Neural cell (in vitro differentiated cells): ENCODE results near the gene EXOC3L1. TPM values are rescaled to one million over a fixed set of nuclear protein-coding genes. Genes with fewer than 3 reads are reported as not detected.

Experiments
- H2AFZ ChIP-seq: fragments of 200-600, 300-800 bp; sonication (generic), shearing (Covaris generic); 2 replicates; pipeline ENCODE4 v1.6.0; 2014; ENCODE audit warnings: low read depth, mild to moderate bottlenecking, antibody characterized with exemption, low read length, moderate library complexity
- H3F3A ChIP-seq: fragments of 200-600 bp; shearing (Covaris generic); 2 replicates; pipeline ENCODE4 v1.6.1; 2016; ENCODE audit warnings: mild to moderate bottlenecking, moderate library complexity, mixed read lengths, antibody characterized with exemption, low read length; ENCODE audit not compliant: insufficient read depth, poor library complexity, severe bottlenecking
- H3K27ac ChIP-seq: fragments of 200-600, 300-800 bp; sonication (generic), shearing (Covaris generic); 2 replicates; pipeline ENCODE4 v1.5.1; 2014; ENCODE audit warnings: mild to moderate bottlenecking, low read length, moderate library complexity
- H3K27me3 ChIP-seq: fragments of 300-800, 200-600 bp; sonication (generic), shearing (Covaris generic); 2 replicates; pipeline ENCODE4 v1.6.0; 2014; ENCODE audit warnings: mild to moderate bottlenecking, low read depth, low read length, moderate library complexity; ENCODE audit not compliant: insufficient read depth
- H3K36me3 ChIP-seq: fragments of 300-800, 200-600 bp; sonication (generic), shearing (Covaris generic); 2 replicates; pipeline ENCODE4 v1.5.1; 2014; ENCODE audit warnings: mild to moderate bottlenecking, antibody characterized with exemption, low read length, moderate library complexity; ENCODE audit not compliant: insufficient read depth
- H3K4me2 ChIP-seq: fragments of 300-800, 200-600 bp; sonication (generic), shearing (Covaris generic); 2 replicates; pipeline ENCODE4 v1.6.0; 2014; ENCODE audit warnings: mild to moderate bottlenecking, low read length
- H3K4me3 ChIP-seq: fragments of 300-800, 200-600 bp; sonication (generic), shearing (Covaris generic); 2 replicates; pipeline ENCODE4 v1.5.1; 2014; ENCODE audit warnings: mild to moderate bottlenecking, low read length, moderate library complexity
- H3K79me2 ChIP-seq: fragments of 200-600 bp; shearing (Covaris generic); replicated peaks from 2 replicates; pipeline ENCODE4 v1.6.0; 2014; ENCODE audit warnings: mild to moderate bottlenecking, low read length, moderate library complexity; ENCODE audit not compliant: insufficient read depth
- H3K9ac ChIP-seq: fragments of 300-800, 200-600 bp; sonication (generic), shearing (Covaris generic); 2 replicates; pipeline ENCODE4 v1.6.1; 2016; ENCODE audit warnings: mild to moderate bottlenecking, low read length, mixed read lengths
- H3K9me2 ChIP-seq: fragments of 200-600 bp; shearing (Covaris generic); 2 replicates; pipeline ENCODE4 v1.6.1; 2016; ENCODE audit warnings: mild to moderate bottlenecking, low read length, mixed read lengths; ENCODE audit not compliant: insufficient read depth
- H3K9me3 ChIP-seq: fragments of 200-600, 300-800 bp; sonication (generic), shearing (Covaris generic); 2 replicates; pipeline ENCODE4 v1.6.1; 2016; ENCODE audit warnings: mild to moderate bottlenecking, mixed run types, low read length, moderate library complexity, mixed read lengths
- H4K20me1 ChIP-seq: fragments of 200-600 bp; shearing (Covaris generic); 2 replicates; pipeline ENCODE4 v1.6.1; 2016; ENCODE audit warnings: mild to moderate bottlenecking, mixed run types; ENCODE audit not compliant: insufficient read depth
- EP300 ChIP-seq: fragments of 450-650 bp; conservative IDR thresholded peaks from 2 replicates; pipeline ENCODE4 v1.6.1; 2014; ENCODE audit warnings: antibody characterized with exemption, mild to moderate bottlenecking, moderate library complexity; ENCODE audit not compliant: poor library complexity, severe bottlenecking
- EZH2 ChIP-seq: fragments of 200-600, 300-800 bp; shearing (Covaris generic), sonication (generic); IDR thresholded peaks from 2 replicates; pipeline ENCODE4 v1.6.1; 2014; ENCODE audit warnings: antibody characterized with exemption, low read length, borderline replicate concordance, mild to moderate bottlenecking; ENCODE audit not compliant: insufficient read depth, poor library complexity, severe bottlenecking
- MXI1 ChIP-seq: fragments of 450-650 bp; conservative IDR thresholded peaks from 2 replicates; pipeline ENCODE4 v1.6.1; 2014; ENCODE audit warnings: antibody characterized with exemption, mild to moderate bottlenecking; ENCODE audit not compliant: poor library complexity, severe bottlenecking
- POLR2AphosphoS5 ChIP-seq: IDR thresholded peaks from 2 replicates; pipeline ENCODE4 v1.6.1; 2012
- RAD21 ChIP-seq: fragments of 450-650 bp; conservative IDR thresholded peaks from 2 replicates; pipeline ENCODE4 v1.6.1; 2014; ENCODE audit warnings: antibody characterized with exemption, mild to moderate bottlenecking, moderate library complexity
- SMC3 ChIP-seq: fragments of 450-650 bp; conservative IDR thresholded peaks from 2 replicates; pipeline ENCODE4 v1.6.1; 2014; ENCODE audit warnings: antibody characterized with exemption, mild to moderate bottlenecking, moderate library complexity; ENCODE audit not compliant: poor library complexity
- TAF1 ChIP-seq: IDR thresholded peaks from 2 replicates; pipeline ENCODE4 v1.6.1; 2012; ENCODE audit warnings: low read depth
- polyA plus RNA-seq: library from polyadenylated mRNA; depleted of rRNA; stranded (reverse); fragments of >200 nt; gene quantifications from 2 replicates; pipeline ENCODE4 v1.2.3, GENCODE V29; 2014
- TF ChIP-seq, protein P1 (sequence below): IDR thresholded peaks from 2 replicates; pipeline ENCODE4 v1.6.1; 2012; ENCODE audit warnings: borderline replicate concordance
- TF ChIP-seq, protein P2 (sequence below): fragments of 450-650 bp; IDR thresholded peaks from 2 replicates; pipeline ENCODE4 v1.5.1; 2014; ENCODE audit warnings: antibody characterized with exemption, mild to moderate bottlenecking, moderate library complexity; ENCODE audit not compliant: poor library complexity, severe bottlenecking

EXOC3L1 gene
- polyA plus RNA-seq, 1 donor from 2014 or later, result 0.43 TPM

DNA sequence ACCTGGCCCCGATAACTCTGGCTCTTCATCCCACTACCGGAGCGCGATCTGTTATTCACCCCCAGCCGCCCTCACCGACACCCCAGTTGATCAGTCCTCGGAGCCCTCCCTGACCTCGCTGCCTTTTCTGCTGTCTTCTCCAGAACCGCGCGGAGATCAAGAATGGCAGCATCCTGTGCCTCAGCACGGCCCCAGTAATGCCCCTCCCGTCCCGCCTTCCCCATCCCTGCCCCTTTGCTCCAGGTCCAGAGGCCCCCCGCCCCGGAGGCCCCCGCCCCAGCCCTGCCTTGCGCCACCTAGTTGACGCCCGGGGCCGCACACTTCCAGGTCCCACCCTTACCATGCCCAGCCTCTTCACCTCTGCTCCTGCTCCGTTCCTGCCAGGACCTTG, 9.9 kb upstream of the EXOC3L1 start:
- TF ChIP-seq RAD21 (no peak), MXI1 (no peak), EZH2 (no peak), TAF1 (no peak), POLR2AphosphoS5 (no peak), SMC3 (no peak), EP300 (no peak)
- TF ChIP-seq, protein P1, sequence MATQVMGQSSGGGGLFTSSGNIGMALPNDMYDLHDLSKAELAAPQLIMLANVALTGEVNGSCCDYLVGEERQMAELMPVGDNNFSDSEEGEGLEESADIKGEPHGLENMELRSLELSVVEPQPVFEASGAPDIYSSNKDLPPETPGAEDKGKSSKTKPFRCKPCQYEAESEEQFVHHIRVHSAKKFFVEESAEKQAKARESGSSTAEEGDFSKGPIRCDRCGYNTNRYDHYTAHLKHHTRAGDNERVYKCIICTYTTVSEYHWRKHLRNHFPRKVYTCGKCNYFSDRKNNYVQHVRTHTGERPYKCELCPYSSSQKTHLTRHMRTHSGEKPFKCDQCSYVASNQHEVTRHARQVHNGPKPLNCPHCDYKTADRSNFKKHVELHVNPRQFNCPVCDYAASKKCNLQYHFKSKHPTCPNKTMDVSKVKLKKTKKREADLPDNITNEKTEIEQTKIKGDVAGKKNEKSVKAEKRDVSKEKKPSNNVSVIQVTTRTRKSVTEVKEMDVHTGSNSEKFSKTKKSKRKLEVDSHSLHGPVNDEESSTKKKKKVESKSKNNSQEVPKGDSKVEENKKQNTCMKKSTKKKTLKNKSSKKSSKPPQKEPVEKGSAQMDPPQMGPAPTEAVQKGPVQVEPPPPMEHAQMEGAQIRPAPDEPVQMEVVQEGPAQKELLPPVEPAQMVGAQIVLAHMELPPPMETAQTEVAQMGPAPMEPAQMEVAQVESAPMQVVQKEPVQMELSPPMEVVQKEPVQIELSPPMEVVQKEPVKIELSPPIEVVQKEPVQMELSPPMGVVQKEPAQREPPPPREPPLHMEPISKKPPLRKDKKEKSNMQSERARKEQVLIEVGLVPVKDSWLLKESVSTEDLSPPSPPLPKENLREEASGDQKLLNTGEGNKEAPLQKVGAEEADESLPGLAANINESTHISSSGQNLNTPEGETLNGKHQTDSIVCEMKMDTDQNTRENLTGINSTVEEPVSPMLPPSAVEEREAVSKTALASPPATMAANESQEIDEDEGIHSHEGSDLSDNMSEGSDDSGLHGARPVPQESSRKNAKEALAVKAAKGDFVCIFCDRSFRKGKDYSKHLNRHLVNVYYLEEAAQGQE, result no peak
- TF ChIP-seq, protein P2, sequence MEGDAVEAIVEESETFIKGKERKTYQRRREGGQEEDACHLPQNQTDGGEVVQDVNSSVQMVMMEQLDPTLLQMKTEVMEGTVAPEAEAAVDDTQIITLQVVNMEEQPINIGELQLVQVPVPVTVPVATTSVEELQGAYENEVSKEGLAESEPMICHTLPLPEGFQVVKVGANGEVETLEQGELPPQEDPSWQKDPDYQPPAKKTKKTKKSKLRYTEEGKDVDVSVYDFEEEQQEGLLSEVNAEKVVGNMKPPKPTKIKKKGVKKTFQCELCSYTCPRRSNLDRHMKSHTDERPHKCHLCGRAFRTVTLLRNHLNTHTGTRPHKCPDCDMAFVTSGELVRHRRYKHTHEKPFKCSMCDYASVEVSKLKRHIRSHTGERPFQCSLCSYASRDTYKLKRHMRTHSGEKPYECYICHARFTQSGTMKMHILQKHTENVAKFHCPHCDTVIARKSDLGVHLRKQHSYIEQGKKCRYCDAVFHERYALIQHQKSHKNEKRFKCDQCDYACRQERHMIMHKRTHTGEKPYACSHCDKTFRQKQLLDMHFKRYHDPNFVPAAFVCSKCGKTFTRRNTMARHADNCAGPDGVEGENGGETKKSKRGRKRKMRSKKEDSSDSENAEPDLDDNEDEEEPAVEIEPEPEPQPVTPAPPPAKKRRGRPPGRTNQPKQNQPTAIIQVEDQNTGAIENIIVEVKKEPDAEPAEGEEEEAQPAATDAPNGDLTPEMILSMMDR, result no peak
- Histone ChIP-seq H3K9me2 (no peaks in the 10 kb centered on the region), H3K27me3 (no peaks in the 10 kb centered on the region), H3K9ac (no peak overlapping the region), H3K36me3 (no peaks in the 10 kb centered on the region), H3K4me3 (no peak overlapping the region), H3K4me2 (no peak overlapping the region), H3K27ac (no peak overlapping the region), H3K79me2 (no peaks in the 10 kb centered on the region), H3K9me3 (no peaks in the 10 kb centered on the region), H3F3A (no peaks in the 10 kb centered on the region), H4K20me1 (no peaks in the 10 kb centered on the region), H2AFZ (no peak overlapping the region)

DNA sequence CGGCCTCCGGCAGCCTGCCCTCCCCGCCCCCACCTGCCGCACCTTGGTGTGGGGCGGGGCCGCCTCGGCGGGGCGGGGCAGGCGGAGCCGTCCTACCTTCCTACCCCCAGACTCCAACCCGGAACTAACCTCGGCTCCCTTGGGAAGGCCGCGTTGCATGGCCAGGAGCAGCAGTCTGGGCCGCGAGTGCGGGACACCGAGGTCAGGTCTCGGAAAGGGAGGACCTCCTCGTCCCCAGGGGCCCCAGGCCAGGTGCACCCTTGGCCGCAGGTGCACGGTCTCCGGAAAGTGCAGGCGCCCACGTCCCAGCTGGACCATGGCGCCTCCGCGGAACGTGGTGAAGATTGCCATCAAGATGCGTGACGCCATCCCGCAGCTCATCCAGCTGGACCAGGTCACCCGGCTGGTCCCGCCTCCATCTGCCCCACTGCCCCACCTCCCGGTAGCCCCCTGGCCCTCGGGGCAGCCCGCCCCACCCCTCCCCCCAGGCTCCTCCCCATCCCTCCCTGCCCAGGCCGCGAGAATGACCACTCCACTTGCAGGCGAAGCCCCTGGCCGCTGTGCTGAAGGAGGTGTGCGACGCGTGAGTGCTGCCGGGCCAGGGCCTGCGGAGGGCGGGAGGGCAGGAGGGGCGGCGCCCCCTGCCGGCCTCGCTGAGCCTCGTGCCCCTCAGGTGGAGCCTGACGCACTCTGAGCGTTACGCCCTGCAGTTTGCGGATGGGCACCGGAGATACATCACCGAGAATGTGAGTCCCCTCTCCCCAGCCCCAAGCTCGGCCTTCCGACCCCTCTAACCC, 9.3 kb upstream of the EXOC3L1 start, which contains the start of gene ELMO3:
Gene ELMO3, plus strand, starts transcription at position 121 of the 797 bp plus-strand sequence. Its CDS starts 196 bp downstream, at position 317.
- Histone ChIP-seq H3K4me3 (no peak within 1 kb of the TSS), H3K9ac (no peak within 1 kb of the TSS), H3K9me3 (no peaks in the 10 kb centered on the region), H3F3A (no peaks in the 10 kb centered on the region), H3K27me3 (no peaks in the 10 kb centered on the region), H3K79me2 (no peaks in the 10 kb centered on the region), H3K4me2 (no peak within 1 kb of the TSS), H3K9me2 (no peaks in the 10 kb centered on the region), H3K36me3 (no peaks in the 10 kb centered on the region), H3K27ac (no peak within 1 kb of the TSS), H4K20me1 (no peaks in the 10 kb centered on the region), H2AFZ (no peak within 1 kb of the TSS)
- TF ChIP-seq TAF1 (no peak), RAD21 (no peak), EZH2 (no peak), MXI1 (no peak), EP300 (no peak)
- TF ChIP-seq, protein P1, result no peak
- TF ChIP-seq, protein P2, result no peak
